22Rv1 (cell line): ENCODE results near the gene VMP1.

Experiments used
- CTCF ChIP-seq: fragments of 450-650 bp; IDR thresholded peaks from 2 replicates; pipeline ENCODE4 v1.5.1; 2017; ENCODE audit warnings: mild to moderate bottlenecking
- ZFX ChIP-seq: fragments of 450-650 bp; IDR thresholded peaks from 2 replicates; pipeline ENCODE4 v1.6.1; 2017; ENCODE audit warnings: antibody characterized with exemption, borderline replicate concordance

GRCh38 chr17:59828478-59828760 lies 121.0 kb downstream of the VMP1 start:
- TF ChIP-seq CTCF (no peak), ZFX (no peak)
